Fibroblast of skin of right quadriceps (primary cell): ENCODE data around the gene TMEM192.
"Not testable (repeated sequence)": the region's sequence is repeated elsewhere in the genome, so short reads cannot be mapped to it uniquely, and the experiment has no call there.

Experiments
- DNase-seq: peaks from one replicate; pipeline ENCODE4 v3.0.0-alpha.2; 2013

The TMEM192 gene

GRCh38 chr4:165088366-165088765 is 24.3 kb downstream of the TMEM192 start:
- no peak for DNase-seq

- no peak for DNase-seq
These were observed 26.7 kb downstream of the TMEM192 start for GRCh38 chr4:165085946-165086345.

DNA sequence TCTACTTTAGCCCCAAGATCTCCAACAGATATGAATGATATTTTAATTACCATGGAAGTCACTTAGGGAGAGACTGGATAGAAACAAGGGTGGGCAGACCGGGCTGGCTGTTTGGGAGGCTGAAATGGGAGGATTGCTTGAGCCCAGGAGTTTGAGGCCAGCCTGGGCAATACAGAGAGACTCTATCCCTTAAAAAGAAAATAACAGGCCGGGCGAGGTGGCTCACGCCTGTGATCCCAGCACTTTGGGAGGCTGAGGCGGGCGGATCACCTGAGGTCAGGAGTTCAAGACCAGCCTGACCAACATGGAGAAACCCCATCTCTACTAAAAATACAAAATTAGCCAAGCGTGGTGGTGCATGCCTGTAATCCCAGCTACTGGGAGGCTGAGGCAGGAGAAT is 27.9 kb downstream of the TMEM192 start:
- not testable (repeated sequence) for DNase-seq

- DNase-seq = peak; percentile 16
These were observed 33.2 kb downstream of the TMEM192 start for GRCh38 chr4:165079476-165079875.

DNA sequence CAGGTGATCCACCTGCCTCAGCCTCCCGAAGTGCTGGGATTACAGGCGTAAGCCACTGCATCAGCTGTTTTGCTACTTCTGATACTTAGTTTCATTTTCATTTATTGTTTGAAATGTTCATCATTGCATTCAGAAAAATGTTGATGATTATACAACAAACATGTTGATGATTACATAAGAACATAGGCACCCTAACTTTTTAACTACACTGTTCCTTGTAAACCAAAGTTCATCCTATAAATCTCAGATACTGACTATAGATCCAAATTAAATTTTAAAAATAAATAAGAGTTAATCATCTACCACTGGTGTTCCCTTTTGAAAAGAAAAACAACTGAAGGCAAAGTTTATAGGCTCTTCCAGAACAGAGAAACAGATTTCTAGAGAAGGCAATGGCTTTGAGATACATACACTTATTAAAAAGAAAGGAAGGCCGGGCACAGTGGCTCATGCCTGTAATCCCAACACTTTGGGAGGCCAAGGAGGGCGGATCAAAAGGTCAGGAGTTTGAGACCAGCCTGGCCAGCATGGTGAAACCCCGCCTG is 35.6 kb downstream of the TMEM192 start:
- DNase-seq = no peak

DNA sequence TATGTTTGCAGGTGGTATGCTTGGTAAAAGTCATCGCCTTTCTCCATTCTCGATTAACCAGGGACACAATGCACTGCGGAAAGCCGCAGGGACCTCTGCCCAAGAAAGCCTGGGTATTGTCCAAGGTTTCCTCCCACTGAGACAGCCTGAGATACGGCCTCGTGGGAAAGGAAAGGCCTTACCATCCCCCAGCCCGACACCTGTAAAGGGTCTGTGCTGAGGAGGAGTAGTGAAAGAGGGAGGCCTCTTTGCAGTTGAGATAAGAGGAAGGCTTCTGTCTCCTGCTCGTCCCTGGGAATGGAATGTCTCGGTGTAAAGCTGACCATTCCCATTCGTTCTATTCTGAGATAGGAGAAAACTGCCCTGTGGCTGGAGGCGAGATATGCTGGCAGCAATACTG is 39.3 kb downstream of the TMEM192 start:
- DNase-seq = not testable (repeated sequence)

- no peak for DNase-seq
These were observed 42.1 kb downstream of the TMEM192 start for GRCh38 chr4:165070560-165070959.

- no peak for DNase-seq
These were observed 51.7 kb downstream of the TMEM192 start for GRCh38 chr4:165060938-165061337.

- DNase-seq = no peak
These were observed 53.3 kb downstream of the TMEM192 start for GRCh38 chr4:165059386-165059785.

GRCh38 chr4:165058666-165059065 is 54.0 kb downstream of the TMEM192 start:
- no peak for DNase-seq

GRCh38 chr4:165055601-165056000 is 57.1 kb downstream of the TMEM192 start:
- no peak for DNase-seq

DNA sequence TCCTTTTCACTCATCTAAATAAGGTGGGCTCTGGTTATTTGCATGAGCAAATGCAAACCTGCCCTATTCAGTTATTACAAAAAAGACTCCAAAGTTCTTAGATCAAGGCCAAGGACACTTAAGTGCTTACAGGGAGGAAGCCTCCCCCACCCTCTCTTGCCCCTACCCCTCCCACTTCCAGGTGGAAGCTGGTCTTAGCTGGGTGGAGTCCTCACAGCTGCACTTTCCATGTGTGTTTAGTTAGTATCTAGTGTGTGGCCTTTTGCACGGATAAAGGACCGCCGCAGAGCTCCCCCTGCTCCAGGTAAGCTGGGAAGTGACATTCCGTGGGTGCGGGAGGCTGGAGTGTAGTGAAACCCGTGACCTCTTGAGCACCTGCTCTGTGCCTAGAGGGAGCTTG is 59.0 kb downstream of the TMEM192 start, which contains the start of gene TRIM75:
TSS of gene TRIM75 (plus strand) at position 222 of the 400 bp plus-strand sequence. CDS start 5,282 bp downstream, outside the sequence.
- no peak for DNase-seq

- DNase-seq = no peak
These were observed 60.0 kb downstream of the TMEM192 start for GRCh38 chr4:165052627-165053026.

- no peak for DNase-seq
These were observed 64.5 kb downstream of the TMEM192 start for GRCh38 chr4:165048170-165048569.

DNA sequence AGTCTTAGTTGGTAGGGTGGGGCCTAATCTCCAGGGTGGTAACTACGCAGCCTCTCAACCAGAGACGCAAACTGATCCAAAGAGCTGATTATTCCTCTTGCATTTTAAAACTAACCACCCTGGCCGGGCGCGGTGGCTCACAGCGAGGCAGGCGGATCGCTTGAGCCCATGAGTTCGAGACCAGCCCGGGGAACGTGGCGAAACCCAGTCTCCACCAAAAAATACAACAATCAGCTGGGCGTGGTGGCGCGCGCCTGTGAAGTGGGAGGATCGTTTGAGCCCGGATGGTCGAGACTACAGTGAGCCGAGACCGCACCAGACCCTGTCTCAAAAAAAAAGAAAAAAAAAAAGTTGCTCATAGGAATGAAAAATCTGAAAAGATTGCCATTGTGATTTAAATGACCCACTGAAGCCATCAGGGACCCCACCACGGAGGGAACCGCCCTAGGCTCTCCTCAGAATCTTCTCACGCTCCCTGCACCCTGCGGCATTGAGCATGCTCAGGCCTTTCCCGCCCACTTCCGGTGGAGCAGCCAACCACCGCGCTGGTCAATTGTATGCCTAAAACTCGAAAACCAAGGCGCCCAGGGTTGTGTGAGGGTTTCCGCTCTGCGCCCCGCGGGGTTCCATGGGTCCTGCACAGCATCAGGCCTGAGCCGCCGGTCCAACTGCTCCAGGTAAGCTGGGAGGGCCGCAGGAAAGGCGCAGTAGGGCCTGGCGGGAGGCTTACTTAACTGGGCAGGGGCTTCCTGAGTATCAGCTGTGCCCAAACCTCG is 81.0 kb downstream of the TMEM192 start, which contains the start of gene TRIM60:
TSS of gene TRIM60 (plus strand) at position 564 of the 776 bp plus-strand sequence. CDS start 8,074 bp downstream, outside the sequence.
- DNase-seq = no peak

DNA sequence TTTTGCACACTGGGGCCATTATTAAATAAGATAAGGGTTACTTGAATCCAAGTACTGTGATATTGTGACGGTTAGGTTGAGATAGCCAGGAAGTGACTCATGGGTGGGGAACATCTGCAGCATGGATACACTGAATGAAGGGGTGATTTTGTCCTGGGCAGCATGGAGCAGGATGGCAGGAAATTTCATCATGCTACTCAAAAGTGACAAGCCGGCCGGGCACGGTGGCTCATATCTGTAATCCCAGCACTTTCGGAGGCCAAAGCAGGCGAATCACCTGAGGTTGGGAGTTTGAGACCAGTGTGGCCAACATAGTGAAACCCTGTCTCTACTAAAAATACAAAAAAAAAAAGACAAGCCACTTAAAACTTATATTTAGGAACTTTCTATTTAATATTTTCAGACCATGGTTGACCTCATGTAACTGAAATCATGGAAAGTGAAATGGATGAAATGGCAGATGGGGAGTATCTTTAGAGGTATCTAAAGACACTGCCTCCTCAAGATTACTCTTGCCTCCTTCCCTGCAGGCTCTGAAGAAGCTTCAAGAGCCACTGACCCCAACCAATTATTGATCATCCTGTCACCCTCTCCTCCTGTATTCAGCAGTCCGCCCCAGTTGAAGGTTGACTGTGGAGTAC is 84.8 kb downstream of the TMEM192 start:
- DNase-seq = no peak

DNA sequence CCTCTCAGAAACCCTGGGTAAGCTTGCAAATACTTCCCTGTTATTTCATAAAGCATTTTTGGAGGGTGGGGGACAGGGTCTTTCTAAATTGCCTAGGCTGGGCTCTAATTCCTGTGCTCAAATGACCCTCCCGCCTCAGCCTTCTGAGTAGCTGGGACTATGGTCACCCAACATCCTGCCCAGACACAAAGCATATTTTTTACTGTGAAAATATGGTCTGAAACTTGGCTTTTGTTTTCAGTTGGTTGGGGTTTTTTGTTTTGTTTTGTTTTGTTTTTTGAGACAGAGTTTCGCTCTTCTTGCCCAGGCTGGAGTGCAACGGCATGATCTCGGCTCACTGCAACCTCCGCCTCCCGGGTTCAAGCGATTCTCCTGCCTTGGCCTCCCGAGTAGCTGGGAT is 86.9 kb downstream of the TMEM192 start:
- not testable (repeated sequence) for DNase-seq
